PC-3 (cell line): ENCODE measurements around the gene CDC7.

Experiments
- CTCF ChIP-seq: fragments of 300-600 bp; sonication (generic); conservative IDR thresholded peaks from 2 replicates; pipeline ENCODE4 v1.5.1; 2017; ENCODE audit warnings: antibody characterized with exemption, low read depth, mild to moderate bottlenecking, low read length
- EZH2 ChIP-seq: fragments of 300-600 bp; sonication (generic); IDR thresholded peaks from one replicate; pipeline ENCODE4 v1.6.1; 2017; ENCODE audit warnings: antibody characterized with exemption, mild to moderate bottlenecking, low read length; ENCODE audit not compliant: unreplicated experiment
- EZH2phosphoT487 ChIP-seq: fragments of 300-600 bp; sonication (generic); IDR thresholded peaks from 2 replicates; pipeline ENCODE4 v1.6.1; 2018; ENCODE audit warnings: mild to moderate bottlenecking, antibody characterized with exemption, low read length, borderline replicate concordance

- TF ChIP-seq CTCF (no peak), EZH2phosphoT487 (no peak), EZH2 (no peak)
Measured at GRCh38 chr1:91564888-91565701, 64.4 kb downstream of the CDC7 start.
